T1000 (cell line): ENCODE results near the gene RRBP1.

Source experiments
- DNase-seq: peaks from one replicate; lab custom pipeline; 2025; ENCODE audit warnings: mixed read lengths; lab: John Stamatoyannopoulos, UW

The RRBP1 gene

DNA sequence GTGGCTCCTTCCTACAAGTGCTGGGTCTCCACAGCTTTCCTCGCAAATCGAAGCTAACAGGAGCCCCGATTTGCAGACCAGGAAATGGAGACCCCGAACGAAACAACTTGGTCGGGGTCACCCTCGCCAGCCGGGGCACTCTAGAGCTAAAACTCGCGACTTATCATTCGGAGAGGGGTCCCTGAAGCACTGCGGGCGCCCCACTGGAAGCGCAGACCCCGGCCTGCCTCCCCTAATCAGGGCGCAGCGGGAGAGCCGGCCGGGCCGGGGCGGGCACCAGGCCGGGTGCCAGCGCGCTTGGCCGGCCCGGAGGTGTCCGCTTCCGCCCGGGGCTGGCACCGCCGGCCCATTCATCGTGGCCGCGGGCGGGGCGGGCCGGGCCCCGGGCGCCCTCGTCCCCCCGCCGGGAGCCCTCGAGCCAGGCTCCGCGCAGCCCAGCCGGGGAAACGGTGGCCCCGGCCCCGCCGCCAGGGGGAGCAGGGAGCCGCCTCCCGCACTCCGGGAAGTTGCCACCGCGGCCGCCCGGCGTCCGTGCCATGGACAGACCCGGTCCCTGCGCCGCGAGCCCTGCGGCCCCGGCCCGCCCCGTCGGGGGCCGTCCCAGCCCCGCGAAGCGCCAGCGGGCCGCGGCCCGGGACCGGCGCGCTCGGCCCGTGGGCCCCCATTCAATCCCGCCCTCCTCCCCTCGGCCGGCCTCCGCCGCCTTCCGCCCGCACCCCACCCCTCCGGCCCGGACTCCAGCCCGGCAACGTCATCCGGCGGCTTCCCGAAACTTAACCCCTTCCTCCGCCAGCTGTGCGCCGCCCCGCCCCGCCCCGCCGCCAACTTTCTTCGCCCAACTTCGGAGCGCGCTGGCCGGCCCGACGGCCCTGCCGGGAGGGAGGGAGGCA is 961 bp downstream of the RRBP1 start:
- peak; percentile 53 for DNase-seq

DNA sequence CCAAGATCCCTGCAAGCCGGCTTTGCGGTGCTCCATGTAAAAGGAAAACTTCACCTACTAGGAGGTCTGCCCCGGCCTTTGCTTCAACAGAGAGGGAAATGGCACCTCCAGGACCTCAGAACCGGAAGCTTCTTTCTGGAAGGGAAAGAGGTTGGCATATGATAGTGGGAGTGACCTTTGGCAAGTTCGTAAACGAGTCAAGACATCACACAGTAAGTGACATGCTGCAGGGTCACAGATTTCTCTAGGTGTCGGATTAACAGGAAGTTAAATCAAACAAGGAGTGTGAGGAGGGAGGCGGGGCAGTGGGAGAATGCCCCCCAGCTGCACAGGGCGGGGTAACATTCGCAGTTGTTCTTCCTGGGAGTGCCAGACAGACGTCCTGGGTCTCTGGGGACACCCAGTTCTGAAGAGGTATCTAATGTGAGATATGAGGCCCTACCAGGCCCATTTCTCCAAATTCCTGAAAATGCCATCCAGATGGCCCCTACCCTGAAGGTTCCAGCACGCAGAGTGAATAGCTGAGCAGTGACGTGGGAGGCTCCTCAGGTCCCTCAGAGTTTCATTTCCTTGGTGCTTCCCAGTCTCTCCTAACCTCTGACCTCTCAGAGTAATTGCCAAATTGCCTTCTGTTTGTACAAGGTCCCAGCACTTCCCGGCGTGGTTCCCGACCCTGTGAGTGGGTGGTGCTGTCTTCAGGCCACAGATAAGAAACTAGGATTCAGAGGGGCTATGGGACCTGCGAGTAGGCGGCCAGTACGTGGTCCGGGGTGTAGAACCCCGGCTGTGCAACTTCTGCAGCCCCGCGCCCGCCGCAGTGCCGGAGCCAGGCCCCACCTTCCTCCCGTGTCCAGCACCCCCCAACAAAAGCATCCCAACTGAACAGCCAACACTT is 1.9 kb downstream of the RRBP1 start:
- DNase-seq = no peak

- no peak for DNase-seq
Observed at GRCh38 chr20:17678886-17679285, 3.2 kb downstream of the RRBP1 start.

DNA sequence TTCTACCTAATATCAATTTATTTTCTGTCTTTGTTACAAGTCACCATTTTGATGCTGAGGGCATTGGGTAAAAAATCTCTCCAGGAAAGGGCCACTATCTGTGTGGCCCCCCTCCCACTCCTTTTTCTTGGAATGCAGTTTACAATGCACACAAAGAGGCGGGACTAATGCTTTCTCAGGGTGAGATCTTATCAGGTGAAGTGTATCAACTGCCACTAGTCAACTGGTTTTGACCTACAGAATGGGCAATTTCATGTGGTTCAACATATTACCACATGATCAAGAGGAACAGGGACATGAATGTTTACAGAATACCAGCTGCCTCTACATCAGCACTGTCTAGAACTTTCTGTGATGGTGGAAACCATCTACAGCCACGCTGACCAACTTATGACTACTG is 3.7 kb downstream of the RRBP1 start:
- DNase-seq = no peak

DNA sequence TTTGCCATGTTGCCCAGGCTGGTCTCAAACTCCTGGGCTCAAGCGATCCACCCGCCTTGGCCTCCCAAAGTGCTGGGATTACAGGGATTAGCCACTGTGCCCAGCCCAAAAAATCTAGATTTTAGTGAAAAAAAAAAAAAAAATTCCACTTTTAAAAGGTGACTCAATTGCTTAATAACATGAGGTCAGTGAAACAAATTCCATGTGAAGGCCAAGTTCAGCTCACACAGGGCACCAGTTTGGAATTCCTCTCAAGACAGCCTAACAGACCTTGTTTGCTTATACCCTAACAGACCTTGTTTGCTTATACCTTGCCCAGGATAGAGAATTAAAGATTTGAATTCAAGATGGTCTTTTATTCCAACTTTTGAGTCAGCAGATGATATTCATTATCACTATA is 5.1 kb downstream of the RRBP1 start:
- no peak for DNase-seq

DNA sequence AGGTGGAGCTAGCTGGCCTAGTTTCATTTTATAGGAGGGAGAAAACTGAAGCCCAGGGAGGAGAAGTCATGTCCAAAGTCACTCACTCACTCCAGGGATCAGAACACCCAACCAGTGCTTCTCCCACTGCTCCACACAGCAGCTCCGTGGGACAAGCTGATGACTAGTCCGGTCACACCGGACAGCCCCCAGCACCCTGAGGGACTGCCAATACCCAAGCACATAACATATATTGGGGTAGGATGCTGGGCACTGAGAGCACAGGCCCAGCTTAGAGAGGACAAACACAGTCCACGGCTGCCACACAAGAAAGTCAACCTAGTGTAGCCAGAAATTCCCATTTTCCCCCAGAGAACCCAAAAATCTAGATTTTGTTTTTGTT is 5.7 kb downstream of the RRBP1 start:
- DNase-seq = no peak

DNA sequence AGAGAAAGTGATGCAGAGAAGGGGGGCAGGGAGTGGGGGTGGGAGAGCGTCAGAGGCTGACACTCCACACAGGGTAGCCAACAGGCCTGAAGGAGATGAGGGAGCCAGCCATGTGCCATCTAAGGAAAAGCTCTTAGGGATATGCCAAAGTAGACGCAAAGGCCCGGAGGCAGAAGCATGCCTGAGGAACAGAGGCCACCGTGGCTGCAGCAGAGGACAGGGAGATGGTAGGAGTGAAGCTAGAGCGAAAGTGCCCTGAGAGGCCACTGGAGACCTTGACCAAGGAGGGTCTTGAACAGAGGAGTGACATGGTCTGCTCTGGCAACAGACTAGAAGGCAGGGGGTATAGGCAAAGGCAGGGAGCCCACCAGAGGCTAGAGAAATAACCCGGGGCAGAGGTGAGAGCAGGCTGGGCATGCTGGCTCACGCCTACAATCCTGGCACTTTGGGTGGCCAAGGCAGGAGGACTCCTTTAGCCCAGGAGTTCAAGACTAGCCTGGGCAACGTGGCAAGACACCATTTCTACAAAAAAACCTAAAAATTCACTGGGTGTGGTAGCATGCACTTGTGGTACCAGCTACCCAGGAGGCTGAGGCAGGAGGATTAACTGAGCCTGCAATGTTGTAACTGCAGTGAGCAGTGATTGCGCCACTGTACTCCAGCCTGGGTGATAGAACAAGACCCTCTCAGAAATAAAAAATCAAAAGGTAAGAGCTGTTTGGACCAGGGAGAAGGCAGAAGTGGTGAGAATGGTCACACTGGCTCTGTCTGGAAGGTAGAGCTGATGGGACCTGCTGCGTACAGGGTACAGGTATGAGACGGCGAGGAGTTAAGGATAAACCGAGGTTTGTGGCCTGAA is 6.3 kb downstream of the RRBP1 start:
- DNase-seq = no peak

- DNase-seq = no peak
Observed at GRCh38 chr20:17674722-17675518, 7.1 kb downstream of the RRBP1 start.

DNA sequence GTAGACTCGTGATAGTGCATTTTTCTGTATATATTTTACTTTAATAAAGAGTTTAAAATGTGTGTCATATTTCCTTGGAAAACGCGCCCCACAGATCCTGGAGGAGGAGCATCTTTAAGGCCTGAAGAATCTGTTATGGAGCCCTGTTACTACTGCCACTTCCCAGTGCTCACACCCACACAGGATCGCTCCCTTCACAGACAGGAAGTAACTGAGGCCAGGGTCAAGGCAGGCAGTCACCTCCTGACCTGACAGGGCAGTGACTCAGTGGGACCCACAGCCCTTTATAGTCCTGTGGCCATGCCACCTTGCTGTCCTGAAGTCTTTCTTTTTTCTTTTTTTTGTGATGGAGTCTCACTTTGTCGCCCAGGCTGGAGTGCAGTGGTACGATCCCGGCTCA is 9.0 kb downstream of the RRBP1 start:
- no peak for DNase-seq

DNA sequence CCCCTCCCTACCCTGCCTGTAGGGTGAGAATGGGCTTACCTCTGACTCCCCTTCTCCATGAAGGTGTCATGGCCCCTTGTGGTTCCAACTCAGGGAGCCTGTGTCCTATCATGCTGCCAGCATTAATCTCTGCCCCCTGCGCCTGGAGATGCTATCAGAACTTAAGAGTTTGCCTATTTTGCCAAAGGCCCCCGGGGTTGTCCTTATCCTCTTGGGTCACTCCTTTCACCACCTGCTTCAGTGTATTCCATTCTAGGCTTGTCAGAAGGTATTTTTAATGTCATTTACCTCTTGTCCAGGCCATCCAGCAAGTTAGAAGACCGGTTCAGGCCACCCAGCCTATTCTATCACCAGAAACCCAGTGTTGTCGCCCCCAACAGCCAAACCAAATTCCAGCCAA is 10.5 kb downstream of the RRBP1 start:
- DNase-seq = no peak

DNA sequence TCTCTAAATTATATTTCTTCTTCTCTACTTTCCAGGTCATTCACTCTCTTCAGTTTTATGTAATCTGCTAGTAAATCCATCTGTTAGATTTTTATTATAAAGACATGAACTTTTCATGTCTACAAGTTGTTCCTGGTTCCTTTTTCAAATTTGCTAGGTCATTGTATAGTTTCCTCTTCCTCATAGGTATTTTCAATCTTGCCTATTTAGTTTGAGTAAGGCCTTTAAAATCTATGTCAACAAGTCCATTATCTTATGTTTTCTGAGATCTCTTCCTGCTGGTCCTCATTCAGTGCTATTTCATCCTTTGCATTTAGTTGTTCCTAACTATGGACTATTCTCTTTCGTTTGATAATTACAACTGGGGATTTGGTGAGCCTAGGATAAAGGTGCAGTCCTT is 11.0 kb downstream of the RRBP1 start:
- no peak for DNase-seq

DNA sequence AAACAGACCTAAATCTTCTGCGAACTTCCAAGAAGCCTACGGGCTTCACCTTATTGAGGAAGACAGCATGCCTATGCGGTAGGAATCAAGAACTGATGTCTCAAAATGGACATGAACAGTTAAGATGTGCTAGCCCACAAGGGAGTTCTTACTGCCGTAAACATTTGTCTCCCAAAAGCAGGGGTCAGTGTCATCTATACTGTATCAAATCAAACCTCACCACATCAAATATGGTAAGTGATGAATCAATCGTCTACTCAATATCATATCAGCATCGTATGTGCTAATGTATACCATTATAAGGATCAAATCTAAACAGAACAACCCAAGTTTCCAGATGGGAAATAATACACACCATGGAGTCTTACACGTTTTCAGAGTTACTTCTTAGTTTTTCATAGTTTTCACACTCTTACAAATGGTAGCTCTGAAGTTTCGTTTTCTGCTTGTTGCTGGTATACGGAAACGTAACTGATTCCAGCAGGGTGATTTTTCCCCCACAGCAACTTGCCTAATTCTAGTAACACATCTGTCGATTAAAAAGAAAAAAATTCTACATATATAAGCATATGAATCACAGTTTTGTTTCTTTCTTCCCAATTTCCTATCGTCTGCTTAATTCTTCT is 12.6 kb downstream of the RRBP1 start:
- no peak for DNase-seq

DNA sequence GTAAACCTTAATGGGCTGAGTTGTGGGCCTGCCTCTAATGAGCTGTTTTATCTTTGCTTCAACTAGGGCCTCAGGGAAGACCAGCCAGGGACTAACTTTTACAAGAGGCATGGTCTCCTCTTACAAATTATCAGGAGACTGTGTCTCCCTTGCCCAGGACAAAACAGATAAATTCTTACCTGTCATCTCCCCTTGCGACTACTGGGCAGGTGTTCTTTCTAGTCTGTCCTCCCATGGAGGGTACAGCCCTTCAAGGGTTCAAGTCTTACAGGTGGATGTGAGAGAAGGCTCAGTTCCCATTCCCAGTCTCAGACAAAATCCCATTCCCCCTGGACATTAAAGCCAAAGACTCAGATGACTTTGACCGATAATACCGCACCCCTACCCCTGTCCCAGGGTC is 13.6 kb downstream of the RRBP1 start:
- DNase-seq = no peak

DNA sequence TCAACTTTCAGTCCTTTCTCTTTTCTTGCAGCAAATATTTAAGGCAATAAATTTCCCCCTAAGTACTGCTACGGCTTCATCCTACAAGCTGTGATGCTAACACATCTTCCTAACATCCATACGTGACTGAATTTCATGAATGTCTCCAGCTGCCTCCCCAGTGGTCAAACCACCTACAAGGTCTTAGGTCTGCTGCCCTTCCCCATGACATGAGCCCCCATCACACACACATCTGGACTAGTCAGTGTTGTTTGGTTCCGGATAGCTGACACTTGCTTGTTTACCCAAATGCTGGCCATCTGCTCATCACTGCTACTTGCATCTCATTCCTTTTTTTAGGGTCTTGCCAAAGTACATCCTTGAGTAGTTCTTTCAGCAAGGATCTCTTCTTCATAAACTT is 14.6 kb downstream of the RRBP1 start:
- DNase-seq = no peak

- no peak for DNase-seq
Observed at GRCh38 chr20:17666481-17666880, 15.6 kb downstream of the RRBP1 start.

DNA sequence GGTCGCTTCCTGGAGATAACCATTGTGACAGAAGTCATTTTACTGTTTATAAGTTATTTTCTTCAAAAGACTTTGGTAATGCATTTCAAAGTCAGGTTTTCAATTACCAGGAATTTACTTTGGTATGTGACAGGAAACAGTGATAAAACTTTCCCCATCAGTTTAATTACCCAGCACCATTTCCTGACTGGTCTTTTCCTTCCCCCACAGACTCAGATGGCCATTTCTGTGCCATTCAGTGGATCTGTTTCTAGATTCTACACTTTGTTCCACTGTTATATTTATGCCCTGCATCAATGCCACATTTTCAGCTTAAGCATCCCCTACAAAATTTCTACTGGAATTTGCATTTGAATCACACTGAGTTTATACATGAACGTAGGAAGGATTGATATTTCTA is 16.3 kb downstream of the RRBP1 start:
- no peak for DNase-seq

- DNase-seq = no peak
Observed at GRCh38 chr20:17664025-17664633, 17.9 kb downstream of the RRBP1 start.

- DNase-seq = no peak
Observed at GRCh38 chr20:17663486-17663885, 18.6 kb downstream of the RRBP1 start.

- no peak for DNase-seq
Observed at GRCh38 chr20:17663040-17663399, 19.0 kb downstream of the RRBP1 start.

DNA sequence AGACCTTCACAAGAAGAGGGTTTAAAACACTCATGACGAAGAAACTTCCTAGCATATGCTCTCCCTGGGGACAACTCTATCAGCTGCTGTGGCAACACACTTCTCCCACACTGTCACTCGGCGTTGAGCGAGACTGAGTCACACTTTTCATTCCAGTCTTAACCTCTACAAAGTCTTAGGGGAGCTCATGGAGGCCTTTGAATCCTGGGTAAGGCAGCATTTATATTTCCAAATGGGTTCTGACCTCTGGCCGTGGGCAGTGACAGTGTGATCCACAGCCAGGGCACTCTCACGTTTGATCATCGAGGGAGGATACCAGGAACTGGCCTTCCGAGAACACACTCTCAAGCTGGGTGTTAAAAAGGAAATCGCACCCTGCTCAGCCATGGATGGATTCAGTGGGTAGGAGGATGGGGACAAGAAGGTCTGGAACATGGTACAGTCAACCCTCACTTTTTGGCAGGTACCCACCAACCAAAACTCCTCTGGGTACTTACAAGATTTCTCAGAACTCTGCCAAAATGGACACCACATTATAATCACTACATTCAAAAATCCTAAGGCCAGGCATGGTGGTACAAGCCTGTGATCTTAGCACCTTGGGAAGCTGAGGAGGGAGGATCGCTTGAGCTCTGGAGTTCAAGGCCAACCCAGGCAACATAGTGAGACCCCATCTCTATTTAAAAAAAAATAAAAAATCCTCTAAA is 19.6 kb downstream of the RRBP1 start:
- DNase-seq = no peak
